ENCODE measurements around the gene DUSP9.
"Not testable (repeated sequence)": the region's sequence is repeated elsewhere in the genome, so short reads cannot be mapped to it uniquely, and the experiment has no call there.

Gene DUSP9

GRCh38 chrX:153688506-153688905, 41.5 kb downstream of the DUSP9 start:
- Mint-ChIP-seq H3K4me3 (no peak overlapping the region), H3K27ac (no peak overlapping the region), H3K9me3 (no peaks in the 10 kb centered on the region), H3K4me1 (ENCODE audit: low read depth in 2 of 2) (no peaks in the 10 kb centered on the region), H3K27me3 (peaks cover 0 to 8% of the 10 kb centered on the region in 2 donors), H3K36me3 (ENCODE audit: insufficient read depth) (no peaks in the 10 kb centered on the region)
- DNase-seq = no peak
- ATAC-seq (replicated peaks) = no peak

- Mint-ChIP-seq H3K9me3 (no peaks in the 10 kb centered on the region), H3K27ac (no peak overlapping the region), H3K27me3 (peaks cover 0 to 8% of the 10 kb centered on the region in 2 donors), H3K4me1 (ENCODE audit: low read depth in 2 of 2) (no peaks in the 10 kb centered on the region), H3K4me3 (peak overlapping the region in 1 of 2 donors; percentile 14), H3K36me3 (ENCODE audit: insufficient read depth) (peaks cover under 1% of the 10 kb centered on the region)
- DNase-seq (no peak), ATAC-seq (replicated peaks) (no peak)
Measured at GRCh38 chrX:153688911-153689590, 42.0 kb downstream of the DUSP9 start.

DNA sequence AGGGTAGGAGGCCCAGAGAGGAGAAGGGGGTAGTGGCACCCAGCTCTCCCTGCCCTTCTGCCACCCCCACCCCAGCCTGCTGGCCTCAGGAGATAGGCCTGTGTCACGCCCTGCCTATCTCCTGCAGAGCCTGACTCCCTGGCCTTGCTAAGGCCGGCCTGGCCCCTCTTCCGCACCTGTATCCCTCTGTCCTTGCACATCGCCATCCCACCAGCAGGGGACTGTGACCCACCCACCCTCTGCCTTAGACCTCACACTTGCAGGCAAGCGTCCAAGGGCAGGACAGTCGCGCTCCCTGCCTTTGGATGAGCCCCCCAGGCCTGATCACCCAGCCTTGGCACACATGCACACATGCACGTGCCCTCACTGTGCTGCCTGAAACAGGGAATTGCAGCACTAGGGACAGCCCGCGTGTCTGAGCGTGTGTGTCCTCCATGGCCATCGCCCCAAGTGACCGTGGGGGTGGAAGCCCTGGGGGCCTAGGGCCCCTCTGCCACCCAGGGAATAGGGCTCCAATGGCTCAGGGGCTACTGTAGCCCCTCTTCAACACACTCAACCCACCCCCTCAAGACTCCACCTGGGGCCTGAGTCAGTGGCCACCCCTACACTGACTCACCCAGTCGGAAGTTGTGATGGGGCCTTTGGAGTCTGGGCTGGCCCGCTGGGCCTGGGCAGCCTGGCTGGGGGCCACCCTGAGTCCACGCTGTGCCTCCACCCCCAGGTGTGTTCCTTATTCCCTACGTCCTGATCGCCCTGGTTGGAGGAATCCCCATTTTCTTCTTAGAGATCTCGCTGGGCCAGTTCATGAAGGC, 42.9 kb downstream of the DUSP9 start:
- DNase-seq (no peak), ATAC-seq (replicated peaks) (no peak)
- Mint-ChIP-seq H3K36me3 (ENCODE audit: insufficient read depth) (peaks cover 3% of the 10 kb centered on the region), H3K4me1 (ENCODE audit: low read depth in 2 of 2) (no peaks in the 10 kb centered on the region), H3K4me3 (peak overlapping the region in 1 of 2 donors; percentile 14), H3K27ac (no peak overlapping the region), H3K27me3 (peaks cover 0 to 8% of the 10 kb centered on the region in 2 donors), H3K9me3 (no peaks in the 10 kb centered on the region)

- ATAC-seq (replicated peaks) (no peak), DNase-seq (no peak)
- peaks cover 6% of the 10 kb centered on the region for H3K36me3 Mint-ChIP-seq (ENCODE audit: insufficient read depth)
- H3K27me3 Mint-ChIP-seq = peaks cover 0 to 8% of the 10 kb centered on the region in 2 donors
- H3K4me3 Mint-ChIP-seq = no peak overlapping the region
- H3K9me3 Mint-ChIP-seq = no peaks in the 10 kb centered on the region
- H3K27ac Mint-ChIP-seq = no peak overlapping the region
- no peaks in the 10 kb centered on the region for H3K4me1 Mint-ChIP-seq (ENCODE audit: low read depth in 2 of 2)
Measured at GRCh38 chrX:153690466-153690865, 43.5 kb downstream of the DUSP9 start.

DNA sequence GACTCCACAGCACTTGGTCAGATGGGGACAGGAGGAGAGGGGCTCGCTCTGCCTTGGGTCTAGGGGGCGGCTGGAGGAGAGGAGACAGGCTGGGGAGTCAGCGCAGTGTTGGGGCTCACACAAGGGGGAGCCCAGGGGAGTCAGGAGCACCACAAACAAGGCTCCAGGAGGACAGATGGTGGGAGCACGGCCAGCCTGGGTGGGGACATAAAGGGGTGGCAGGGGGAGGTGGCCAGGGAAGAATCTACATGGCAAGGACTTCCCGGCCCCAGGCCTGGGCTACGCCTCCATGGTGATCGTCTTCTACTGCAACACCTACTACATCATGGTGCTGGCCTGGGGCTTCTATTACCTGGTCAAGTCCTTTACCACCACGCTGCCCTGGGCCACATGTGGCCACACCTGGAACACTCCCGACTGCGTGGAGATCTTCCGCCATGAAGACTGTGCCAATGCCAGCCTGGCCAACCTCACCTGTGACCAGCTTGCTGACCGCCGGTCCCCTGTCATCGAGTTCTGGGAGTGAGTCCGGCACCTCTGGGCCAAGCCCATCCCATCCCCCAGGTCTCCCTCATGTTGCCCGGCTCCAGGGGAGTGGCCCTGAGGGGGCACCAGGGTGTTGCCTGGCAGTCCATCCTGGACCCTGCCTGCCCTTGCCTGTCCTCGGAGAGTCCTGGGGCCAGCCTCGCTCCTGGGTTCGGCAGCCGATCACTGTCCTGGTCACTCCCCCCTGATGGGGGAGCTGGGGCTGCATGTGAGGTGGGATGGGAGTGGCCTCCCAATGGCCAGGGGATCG, 44.2 kb downstream of the DUSP9 start:
- DNase-seq; ATAC-seq (replicated peaks); H3K36me3 Mint-ChIP-seq (ENCODE audit: insufficient read depth); H3K9me3 Mint-ChIP-seq; H3K27me3 Mint-ChIP-seq; H3K4me1 Mint-ChIP-seq (ENCODE audit: low read depth in 2 of 2); H3K4me3 Mint-ChIP-seq; H3K27ac Mint-ChIP-seq: not testable (repeated sequence)

DNA sequence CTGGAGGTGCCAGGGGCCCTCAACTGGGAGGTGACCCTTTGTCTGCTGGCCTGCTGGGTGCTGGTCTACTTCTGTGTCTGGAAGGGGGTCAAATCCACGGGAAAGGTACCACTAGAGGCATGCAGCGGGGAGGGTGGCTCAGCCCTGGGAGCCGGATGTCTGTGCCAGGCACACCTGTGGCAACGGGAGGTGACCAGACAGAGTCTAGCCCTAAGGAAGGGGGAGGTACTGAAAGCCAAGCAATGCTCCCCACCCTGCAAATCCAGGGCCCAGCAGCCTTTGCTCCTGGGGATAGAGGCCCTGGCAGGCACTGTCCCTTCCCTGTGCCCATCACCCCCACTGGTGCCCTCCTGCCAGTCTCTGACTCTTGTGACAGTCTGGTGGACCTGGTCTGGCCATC, 45.0 kb downstream of the DUSP9 start:
- H3K4me1 Mint-ChIP-seq (ENCODE audit: low read depth in 2 of 2) = no peaks in the 10 kb centered on the region
- no peak overlapping the region for H3K4me3 Mint-ChIP-seq
- H3K36me3 Mint-ChIP-seq (ENCODE audit: insufficient read depth) = peaks cover 9% of the 10 kb centered on the region
- H3K27me3 Mint-ChIP-seq = no peaks in the 10 kb centered on the region
- H3K27ac Mint-ChIP-seq = no peak overlapping the region
- no peaks in the 10 kb centered on the region for H3K9me3 Mint-ChIP-seq
- no peak for DNase-seq
- no peak for ATAC-seq (replicated peaks)

- no peaks in the 10 kb centered on the region for H3K27me3 Mint-ChIP-seq
- H3K4me3 Mint-ChIP-seq = no peak overlapping the region
- H3K9me3 Mint-ChIP-seq = no peaks in the 10 kb centered on the region
- H3K27ac Mint-ChIP-seq = no peak overlapping the region
- DNase-seq = no peak
- H3K36me3 Mint-ChIP-seq (ENCODE audit: insufficient read depth) = peaks cover 10% of the 10 kb centered on the region
- no peak for ATAC-seq (replicated peaks)
- peaks cover 0 to 1% of the 10 kb centered on the region in 2 donors for H3K4me1 Mint-ChIP-seq (ENCODE audit: low read depth in 2 of 2)
Measured at GRCh38 chrX:153692611-153693156, 45.7 kb downstream of the DUSP9 start.

DNA sequence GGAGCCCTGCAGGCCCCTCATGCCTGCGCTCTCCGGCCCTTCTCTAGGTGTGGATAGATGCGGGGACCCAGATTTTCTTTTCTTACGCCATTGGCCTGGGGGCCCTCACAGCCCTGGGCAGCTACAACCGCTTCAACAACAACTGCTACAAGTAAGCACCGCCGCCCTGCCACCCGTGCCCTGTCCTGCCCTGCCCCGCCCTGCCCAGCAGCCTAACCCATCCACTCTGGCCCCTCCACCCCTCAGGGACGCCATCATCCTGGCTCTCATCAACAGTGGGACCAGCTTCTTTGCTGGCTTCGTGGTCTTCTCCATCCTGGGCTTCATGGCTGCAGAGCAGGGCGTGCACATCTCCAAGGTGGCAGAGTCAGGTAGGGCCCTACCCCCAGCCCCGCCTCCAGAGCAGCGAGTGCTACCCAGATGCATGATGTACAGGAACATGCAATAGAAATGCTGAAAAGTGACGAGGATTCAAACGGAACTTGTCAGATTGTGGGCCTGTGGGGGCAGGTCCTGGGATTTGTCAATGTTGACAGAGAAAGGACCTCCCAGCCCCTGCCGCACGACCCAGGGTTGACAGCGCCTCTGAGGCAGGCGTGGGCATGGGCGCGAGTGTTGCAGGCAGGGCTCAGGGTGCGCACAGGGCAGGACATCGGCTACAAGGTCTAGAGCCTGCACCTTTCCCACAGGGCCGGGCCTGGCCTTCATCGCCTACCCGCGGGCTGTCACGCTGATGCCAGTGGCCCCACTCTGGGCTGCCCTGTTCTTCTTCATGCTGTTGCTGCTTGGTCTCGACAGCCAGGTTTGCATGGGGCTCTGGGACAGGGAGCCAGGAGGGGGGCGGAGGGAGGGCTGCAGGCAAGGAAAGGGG, 46.4 kb downstream of the DUSP9 start:
- Mint-ChIP-seq H3K36me3 (ENCODE audit: insufficient read depth) (peaks cover 10% of the 10 kb centered on the region), H3K4me3 (no peak overlapping the region), H3K4me1 (ENCODE audit: low read depth in 2 of 2) (peaks cover 0 to 1% of the 10 kb centered on the region in 2 donors), H3K27me3 (no peaks in the 10 kb centered on the region), H3K9me3 (no peaks in the 10 kb centered on the region), H3K27ac (peak overlapping the region in 1 of 2 donors; percentile 17)
- DNase-seq (no peak), ATAC-seq (replicated peaks) (no peak)

DNA sequence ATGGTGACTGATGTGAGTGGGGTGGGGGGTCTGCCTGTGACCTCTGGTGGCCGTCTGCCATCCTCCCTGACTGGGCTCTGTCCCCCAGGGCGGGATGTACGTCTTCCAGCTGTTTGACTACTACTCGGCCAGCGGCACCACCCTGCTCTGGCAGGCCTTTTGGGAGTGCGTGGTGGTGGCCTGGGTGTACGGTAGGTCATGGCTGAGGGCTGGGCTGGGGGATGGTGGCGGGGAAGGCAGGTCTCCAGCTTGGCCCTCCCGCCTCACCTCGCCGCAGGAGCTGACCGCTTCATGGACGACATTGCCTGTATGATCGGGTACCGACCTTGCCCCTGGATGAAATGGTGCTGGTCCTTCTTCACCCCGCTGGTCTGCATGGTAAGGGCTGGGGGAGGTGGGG, 47.3 kb downstream of the DUSP9 start:
- H3K4me1 Mint-ChIP-seq (ENCODE audit: low read depth in 2 of 2); H3K27me3 Mint-ChIP-seq; H3K27ac Mint-ChIP-seq: not testable (repeated sequence)

GRCh38 chrX:153694687-153695270, 47.8 kb downstream of the DUSP9 start:
- Mint-ChIP-seq H3K4me3 (no peak overlapping the region), H3K27ac (no peak overlapping the region), H3K4me1 (ENCODE audit: low read depth in 2 of 2) (peaks cover 0 to 3% of the 10 kb centered on the region in 2 donors), H3K9me3 (no peaks in the 10 kb centered on the region), H3K27me3 (no peaks in the 10 kb centered on the region), H3K36me3 (ENCODE audit: insufficient read depth) (peaks cover 13% of the 10 kb centered on the region)
- no peak for DNase-seq
- no peak for ATAC-seq (replicated peaks)

More for the DNA sequence above, 47.3 kb downstream of the DUSP9 start:
- H3K36me3 Mint-ChIP-seq (ENCODE audit: insufficient read depth) = peaks cover 10% of the 10 kb centered on the region
- H3K4me3 Mint-ChIP-seq; ATAC-seq (replicated peaks); H3K9me3 Mint-ChIP-seq; DNase-seq: not testable (repeated sequence)

DNA sequence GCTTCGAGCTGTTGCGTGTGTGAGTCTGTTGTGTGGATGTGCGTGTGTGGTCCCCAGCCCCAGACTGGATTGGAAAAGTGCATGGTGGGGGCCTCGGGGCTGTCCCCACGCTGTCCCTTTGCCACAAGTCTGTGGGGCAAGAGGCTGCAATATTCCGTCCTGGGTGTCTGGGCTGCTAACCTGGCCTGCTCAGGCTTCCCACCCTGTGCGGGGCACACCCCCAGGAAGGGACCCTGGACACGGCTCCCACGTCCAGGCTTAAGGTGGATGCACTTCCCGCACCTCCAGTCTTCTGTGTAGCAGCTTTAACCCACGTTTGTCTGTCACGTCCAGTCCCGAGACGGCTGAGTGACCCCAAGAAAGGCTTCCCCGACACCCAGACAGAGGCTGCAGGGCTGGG, 49.1 kb downstream of the DUSP9 start:
- Mint-ChIP-seq H3K4me3 (no peak overlapping the region), H3K9me3 (no peaks in the 10 kb centered on the region), H3K27ac (no peak overlapping the region), H3K4me1 (ENCODE audit: low read depth in 2 of 2) (peaks cover 0 to 3% of the 10 kb centered on the region in 2 donors), H3K27me3 (no peaks in the 10 kb centered on the region), H3K36me3 (ENCODE audit: insufficient read depth) (peaks cover 14% of the 10 kb centered on the region)
- DNase-seq (no peak), ATAC-seq (replicated peaks) (no peak)

GRCh38 chrX:153696538-153696937, 49.5 kb downstream of the DUSP9 start:
- not testable (repeated sequence) for H3K9me3 Mint-ChIP-seq; H3K27me3 Mint-ChIP-seq; ATAC-seq (replicated peaks); H3K4me1 Mint-ChIP-seq (ENCODE audit: low read depth in 2 of 2); DNase-seq; H3K4me3 Mint-ChIP-seq; H3K27ac Mint-ChIP-seq
- H3K36me3 Mint-ChIP-seq (ENCODE audit: insufficient read depth) = peaks cover 15% of the 10 kb centered on the region

Measured in effector memory CD8-positive, alpha-beta T cell (primary cell).